ENCODE results near the gene MGAT1. TPM values are rescaled to one million over a fixed set of nuclear protein-coding genes. Genes with fewer than 3 reads are reported as not detected.

The MGAT1 gene
- 200 and 209 TPM in 2 replicates for total RNA-seq (2014; rRNA removed; shearing (Covaris generic))
- polyA plus RNA-seq (2016; fragmentation: Nextera tagmentation; extraction: Ambion mirVana), result 180 and 192 TPM in 2 replicates

GRCh38 chr5:180802325-180803180 is at the start of gene MGAT1:
Gene MGAT1 (minus strand): TSS chr5:180802806. CDS start chr5:180792971, 9,835 bp downstream.
- Histone ChIP-seq H3K4me3 (peak within 1 kb of the TSS; percentile 78), H3K79me2 (ENCODE audit: insufficient read depth) (peaks cover 90% of the 10 kb centered on the region), H3K4me1 (ENCODE audit: insufficient read depth) (peaks cover 69% of the 10 kb centered on the region), H3K9ac (peak within 1 kb of the TSS; percentile 99), H2AFZ (peak within 1 kb of the TSS; percentile 70), H3K4me2 (ENCODE audit: unreplicated experiment) (peak within 1 kb of the TSS; percentile 86), H3K9me3 (ENCODE audit: low read depth) (no peaks in the 10 kb centered on the region), H3K36me3 (ENCODE audit: low read depth) (no peaks in the 10 kb centered on the region), H3K27ac (peak within 1 kb of the TSS; percentile 97), H4K20me1 (ENCODE audit: insufficient read depth) (peaks cover 24% of the 10 kb centered on the region), H3K9me2 (ENCODE audit: insufficient read depth) (no peaks in the 10 kb centered on the region), H3K27me3 (replicated peaks; ENCODE audit: insufficient read depth) (no peaks in the 10 kb centered on the region), H3F3A (ENCODE audit: insufficient read depth) (peaks cover 35% of the 10 kb centered on the region)
- peak; percentile 96 for DNase-seq
- TF ChIP-seq EZH2 (IDR thresholded peaks at IDR 0.05; ENCODE audit: insufficient read depth, poor library complexity, severe bottlenecking) (no peak), EZH2phosphoT487 (IDR thresholded peaks at IDR 0.05; ENCODE audit: insufficient read depth, low read depth) (no peak)
- WGBS, 2 experiments (ENCODE audit: low coverage in 1 of 2, low lambda C conversion rate in 2 of 2, missing lambda C conversion rate in 2 of 2), result 0 to 1% methylated on average over 36 to 41 of the region's 87 CpGs
- in situ Hi-C loops (cut with MboI), result no loop called here

DNA sequence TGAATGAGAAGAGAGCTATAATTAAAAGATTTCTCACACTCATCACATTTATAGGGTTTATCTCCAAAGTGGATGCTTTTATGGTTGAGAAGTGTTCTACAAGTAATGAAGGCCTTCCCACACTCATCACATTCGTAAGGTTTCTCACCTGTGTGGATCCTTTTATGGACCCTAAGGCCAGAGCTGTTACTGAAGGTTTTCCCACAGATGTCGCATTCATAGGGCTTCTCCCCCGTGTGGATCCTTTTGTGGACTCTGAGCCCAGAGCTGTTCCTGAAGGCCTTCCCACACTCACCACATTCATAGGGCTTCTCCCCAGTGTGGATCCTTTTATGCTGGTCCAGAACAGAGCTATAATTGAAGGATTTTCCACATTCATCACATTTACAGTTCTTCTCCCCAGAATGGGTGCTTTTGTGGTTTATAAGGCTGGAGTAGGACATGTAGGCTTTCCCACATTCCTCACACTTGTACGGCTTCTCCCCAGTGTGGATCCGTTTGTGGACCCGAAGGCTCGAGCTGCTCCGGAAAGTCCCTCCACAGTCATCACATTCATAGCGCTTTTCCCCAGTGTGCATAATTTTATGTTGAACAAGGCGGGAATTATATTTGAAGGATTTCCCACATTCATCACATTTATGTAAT is 48.0 kb upstream of the MGAT1 start:
- in situ Hi-C loops (cut with MboI), result no loop called here
- Histone ChIP-seq H3F3A (ENCODE audit: insufficient read depth) (no peaks in the 10 kb centered on the region), H3K27me3 (replicated peaks; ENCODE audit: insufficient read depth) (no peaks in the 10 kb centered on the region), H3K27ac (no peak overlapping the region), H3K79me2 (ENCODE audit: insufficient read depth) (peaks cover 27% of the 10 kb centered on the region), H2AFZ (no peak overlapping the region), H3K4me2 (ENCODE audit: unreplicated experiment) (no peak overlapping the region), H3K4me3 (no peak overlapping the region), H3K9me2 (ENCODE audit: insufficient read depth) (no peaks in the 10 kb centered on the region; the same call in 1 of the 2 replicates), H3K9ac (no peak overlapping the region), H3K36me3 (ENCODE audit: low read depth) (peaks cover 37% of the 10 kb centered on the region), H4K20me1 (ENCODE audit: insufficient read depth) (no peaks in the 10 kb centered on the region), H3K4me1 (ENCODE audit: insufficient read depth) (no peaks in the 10 kb centered on the region), H3K9me3 (ENCODE audit: low read depth) (no peaks in the 10 kb centered on the region)
- TF ChIP-seq EZH2phosphoT487 (IDR thresholded peaks at IDR 0.05; ENCODE audit: insufficient read depth, low read depth) (no peak), EZH2 (IDR thresholded peaks at IDR 0.05; ENCODE audit: insufficient read depth, poor library complexity, severe bottlenecking) (no peak)
- 98 to 99% methylated on average over 10 of the region's 10 CpGs for WGBS, 2 experiments (ENCODE audit: low coverage in 1 of 2, low lambda C conversion rate in 2 of 2, missing lambda C conversion rate in 2 of 2)
- no peak for DNase-seq

- 97 to 98% methylated on average over 4 of the region's 4 CpGs for WGBS, 2 experiments (ENCODE audit: low coverage in 1 of 2, low lambda C conversion rate in 2 of 2, missing lambda C conversion rate in 2 of 2)
- in situ Hi-C loops (cut with MboI), result no loop called here
- no peaks in the 10 kb centered on the region for H3K9me3 ChIP-seq (ENCODE audit: low read depth)
Measured at GRCh38 chr5:180849827-180850226, 47.2 kb upstream of the MGAT1 start.

DNA sequence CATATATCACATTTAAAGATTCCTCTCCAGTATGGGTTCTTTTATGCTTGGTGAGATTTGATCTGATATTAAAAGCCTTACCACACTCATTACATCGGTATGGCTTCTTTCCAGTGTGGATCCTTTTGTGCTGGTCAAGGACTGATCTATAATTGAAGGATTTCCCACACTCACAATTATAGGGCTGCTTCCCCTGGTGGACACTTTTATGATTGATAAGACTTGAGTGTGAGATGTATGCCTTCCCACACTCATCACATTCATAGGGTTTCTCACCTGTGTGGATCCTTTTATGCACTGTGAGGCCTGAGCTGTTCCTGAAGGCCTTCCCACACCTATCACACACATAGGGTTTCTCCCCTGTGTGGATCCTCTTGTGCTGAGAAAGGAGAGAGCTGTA is 46.3 kb upstream of the MGAT1 start:
- H3K36me3 ChIP-seq (ENCODE audit: low read depth), result peaks cover 37% of the 10 kb centered on the region
- H3K4me1 ChIP-seq (ENCODE audit: insufficient read depth), result no peaks in the 10 kb centered on the region

More at GRCh38 chr5:180849827-180850226, 47.2 kb upstream of the MGAT1 start:
- no peaks in the 10 kb centered on the region for H3K4me1 ChIP-seq (ENCODE audit: insufficient read depth)
- peaks cover 20% of the 10 kb centered on the region for H3K79me2 ChIP-seq (ENCODE audit: insufficient read depth)
- H3K4me3 ChIP-seq, result no peak overlapping the region
- no peak overlapping the region for H3K4me2 ChIP-seq (ENCODE audit: unreplicated experiment)
- no peak for DNase-seq
- H3K27me3 ChIP-seq (replicated peaks; ENCODE audit: insufficient read depth), result no peaks in the 10 kb centered on the region
- peaks cover 37% of the 10 kb centered on the region for H3K36me3 ChIP-seq (ENCODE audit: low read depth)
- H4K20me1 ChIP-seq (ENCODE audit: insufficient read depth), result no peaks in the 10 kb centered on the region
- H3K9ac ChIP-seq, result no peak overlapping the region
- no peaks in the 10 kb centered on the region for H3F3A ChIP-seq (ENCODE audit: insufficient read depth)
- TF ChIP-seq EZH2 (IDR thresholded peaks at IDR 0.05; ENCODE audit: insufficient read depth, poor library complexity, severe bottlenecking), result no peak
- no peak for TF ChIP-seq EZH2phosphoT487 (IDR thresholded peaks at IDR 0.05; ENCODE audit: insufficient read depth, low read depth)
- no peaks in the 10 kb centered on the region; the same call in 1 of the 2 replicates for H3K9me2 ChIP-seq (ENCODE audit: insufficient read depth)
- H2AFZ ChIP-seq, result no peak overlapping the region
- no peak overlapping the region for H3K27ac ChIP-seq

More for the DNA sequence above, 46.3 kb upstream of the MGAT1 start:
- TF ChIP-seq EZH2 (IDR thresholded peaks at IDR 0.05; ENCODE audit: insufficient read depth, poor library complexity, severe bottlenecking) (no peak), EZH2phosphoT487 (IDR thresholded peaks at IDR 0.05; ENCODE audit: insufficient read depth, low read depth) (no peak)
- H2AFZ ChIP-seq, result no peak overlapping the region
- H3K9me3 ChIP-seq (ENCODE audit: low read depth), result no peaks in the 10 kb centered on the region
- no peaks in the 10 kb centered on the region for H3F3A ChIP-seq (ENCODE audit: insufficient read depth)
- no peak overlapping the region for H3K9ac ChIP-seq
- in situ Hi-C loops (cut with MboI), result no loop called here
- DNase-seq, result no peak
- H3K4me2 ChIP-seq (ENCODE audit: unreplicated experiment), result no peak overlapping the region
- H4K20me1 ChIP-seq (ENCODE audit: insufficient read depth), result no peaks in the 10 kb centered on the region
- H3K79me2 ChIP-seq (ENCODE audit: insufficient read depth), result peaks cover 12% of the 10 kb centered on the region; the same call in 1 of the 2 replicates
- no peak overlapping the region for H3K4me3 ChIP-seq
- H3K27ac ChIP-seq, result no peak overlapping the region
- 100% methylated on average over 1 of the region's 1 CpG for WGBS, 2 experiments (ENCODE audit: low coverage in 1 of 2, low lambda C conversion rate in 2 of 2, missing lambda C conversion rate in 2 of 2)
- H3K9me2 ChIP-seq (ENCODE audit: insufficient read depth), result no peaks in the 10 kb centered on the region; the same call in 1 of the 2 replicates
- no peaks in the 10 kb centered on the region for H3K27me3 ChIP-seq (replicated peaks; ENCODE audit: insufficient read depth)

Measured in GM23248 (cell line).